ENCODE measurements around the gene MN1. TPM values are rescaled to one million over a fixed set of nuclear protein-coding genes. Genes with fewer than 3 reads are reported as not detected.

The MN1 gene
- total RNA-seq, 2 donors from 2014 or later, result 1.0 to 5.6 TPM

GRCh38 chr22:27754888-27755480 lies 46.6 kb downstream of the MN1 start:
- intact Hi-C loops (cut with DNase I), result no loop called here
- H3K36me3 ChIP-seq (replicated peaks in 1 of 2; ENCODE audit: insufficient read depth in 1 of 2, low read depth in 2 of 2), result no peaks in the 10 kb centered on the region
- no peaks in the 10 kb centered on the region for H3K9me3 ChIP-seq
- DNase-seq (no peak), ATAC-seq (no peak)
- H3K4me3 ChIP-seq, result no peak overlapping the region
- H3K4me1 ChIP-seq, result no peaks in the 10 kb centered on the region
- 71 to 75% methylated on average over 4 to 7 of the region's 8 CpGs for WGBS, 2 donors
- H3K27ac ChIP-seq, result no peak overlapping the region
- no peaks in the 10 kb centered on the region for H3K27me3 ChIP-seq
- TF ChIP-seq POLR2A (IDR thresholded peaks at IDR 0.05), result no peak

DNA sequence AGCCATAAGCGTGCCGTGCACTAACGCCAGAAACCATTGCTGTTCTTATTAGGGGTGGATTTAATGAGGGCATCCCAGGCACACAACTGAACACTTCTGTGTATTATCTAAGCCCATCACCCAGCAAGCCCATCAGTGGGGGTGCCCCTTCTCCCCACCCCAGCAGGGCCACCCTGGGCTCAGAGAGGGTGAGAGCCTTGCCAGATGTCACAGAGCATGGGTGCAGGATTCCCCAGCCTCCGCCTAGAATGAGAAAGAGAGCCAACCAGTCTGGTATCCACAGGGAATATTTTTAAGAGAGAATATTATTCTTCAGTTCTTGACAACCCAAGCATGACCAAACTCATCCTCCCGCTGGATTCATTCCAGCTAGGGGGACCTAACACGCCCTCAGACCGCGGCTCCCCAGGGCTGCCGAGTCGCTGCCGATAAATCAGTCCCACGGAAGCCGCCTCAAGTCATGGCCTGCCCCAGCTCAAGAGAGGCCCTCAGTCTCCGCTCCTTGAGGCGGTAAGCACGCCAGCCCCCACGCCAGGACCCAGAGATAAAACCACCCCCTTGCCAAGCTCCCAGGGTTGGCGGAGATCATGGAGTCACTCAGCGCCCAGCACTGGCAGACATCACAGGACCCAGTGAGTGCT lies 47.2 kb downstream of the MN1 start:
- 83% methylated on average over 3 to 17 of the region's 19 CpGs for WGBS, 2 donors
- H3K27me3 ChIP-seq, result no peaks in the 10 kb centered on the region
- ATAC-seq (no peak), DNase-seq (no peak)
- no peaks in the 10 kb centered on the region for H3K9me3 ChIP-seq
- H3K36me3 ChIP-seq (replicated peaks in 1 of 2; ENCODE audit: insufficient read depth in 1 of 2, low read depth in 2 of 2), result no peaks in the 10 kb centered on the region
- no peaks in the 10 kb centered on the region for H3K4me1 ChIP-seq
- H3K4me3 ChIP-seq, result no peak overlapping the region
- no peak overlapping the region for H3K27ac ChIP-seq
- TF ChIP-seq POLR2A (IDR thresholded peaks at IDR 0.05), result no peak
- TF ChIP-seq, protein P1, sequence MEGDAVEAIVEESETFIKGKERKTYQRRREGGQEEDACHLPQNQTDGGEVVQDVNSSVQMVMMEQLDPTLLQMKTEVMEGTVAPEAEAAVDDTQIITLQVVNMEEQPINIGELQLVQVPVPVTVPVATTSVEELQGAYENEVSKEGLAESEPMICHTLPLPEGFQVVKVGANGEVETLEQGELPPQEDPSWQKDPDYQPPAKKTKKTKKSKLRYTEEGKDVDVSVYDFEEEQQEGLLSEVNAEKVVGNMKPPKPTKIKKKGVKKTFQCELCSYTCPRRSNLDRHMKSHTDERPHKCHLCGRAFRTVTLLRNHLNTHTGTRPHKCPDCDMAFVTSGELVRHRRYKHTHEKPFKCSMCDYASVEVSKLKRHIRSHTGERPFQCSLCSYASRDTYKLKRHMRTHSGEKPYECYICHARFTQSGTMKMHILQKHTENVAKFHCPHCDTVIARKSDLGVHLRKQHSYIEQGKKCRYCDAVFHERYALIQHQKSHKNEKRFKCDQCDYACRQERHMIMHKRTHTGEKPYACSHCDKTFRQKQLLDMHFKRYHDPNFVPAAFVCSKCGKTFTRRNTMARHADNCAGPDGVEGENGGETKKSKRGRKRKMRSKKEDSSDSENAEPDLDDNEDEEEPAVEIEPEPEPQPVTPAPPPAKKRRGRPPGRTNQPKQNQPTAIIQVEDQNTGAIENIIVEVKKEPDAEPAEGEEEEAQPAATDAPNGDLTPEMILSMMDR (IDR thresholded peaks at IDR 0.05), result no peak
- intact Hi-C loops (cut with DNase I), result no loop called here

DNA sequence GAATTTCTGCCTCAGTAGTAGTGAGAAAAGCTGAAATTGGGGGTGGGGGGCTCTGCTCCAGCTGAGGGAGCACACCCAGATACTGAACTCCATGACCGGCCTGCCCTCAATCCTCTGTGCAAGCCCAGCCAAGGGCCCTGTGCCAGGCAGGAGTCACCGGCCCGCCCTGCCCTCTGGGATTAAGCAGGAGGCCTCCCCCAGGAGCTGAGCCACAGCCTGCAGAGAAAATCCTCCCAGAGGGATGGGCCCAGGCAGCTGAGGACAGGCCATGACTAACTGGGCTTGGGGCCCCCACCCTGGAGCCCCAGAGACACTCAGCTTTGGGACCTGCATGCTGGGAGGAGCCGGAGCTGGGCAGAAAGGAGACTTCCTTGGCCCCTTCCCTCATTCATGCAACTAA lies 48.8 kb downstream of the MN1 start:
- DNase-seq (no peak), ATAC-seq (no peak)
- Histone ChIP-seq H3K4me1 (no peaks in the 10 kb centered on the region), H3K9me3 (no peaks in the 10 kb centered on the region), H3K27ac (no peak overlapping the region), H3K4me3 (no peak overlapping the region), H3K36me3 (replicated peaks in 1 of 2; ENCODE audit: insufficient read depth in 1 of 2, low read depth in 2 of 2) (no peaks in the 10 kb centered on the region), H3K27me3 (no peaks in the 10 kb centered on the region)
- no peak for TF ChIP-seq POLR2A (IDR thresholded peaks at IDR 0.05)
- TF ChIP-seq, protein P1 (IDR thresholded peaks at IDR 0.05), result no peak
- intact Hi-C loops (cut with DNase I), result no loop called here
- WGBS, 2 donors, result 62 to 94% methylated on average over 4 of the region's 4 CpGs

DNA sequence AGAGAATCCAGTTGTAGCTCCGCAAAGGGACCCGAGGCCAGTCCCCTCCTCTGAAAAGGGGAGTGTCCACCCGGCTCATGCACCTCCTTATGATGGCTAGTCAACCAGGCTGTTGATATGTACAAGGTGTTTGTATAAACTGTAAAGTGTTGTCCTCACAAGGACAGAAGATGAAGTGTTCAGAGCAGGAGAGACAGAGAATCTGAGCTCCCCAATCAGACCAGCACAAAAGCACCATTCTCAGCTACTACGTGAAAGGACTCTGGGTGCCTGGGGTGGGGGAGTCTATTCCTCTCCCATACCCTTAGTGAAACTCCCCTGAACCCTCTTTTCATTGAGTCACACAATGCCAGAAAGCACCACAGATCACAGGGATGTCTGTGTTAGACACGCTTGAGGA lies 49.4 kb downstream of the MN1 start:
- Histone ChIP-seq H3K27me3 (no peaks in the 10 kb centered on the region), H3K4me3 (no peak overlapping the region), H3K27ac (no peak overlapping the region), H3K4me1 (no peaks in the 10 kb centered on the region), H3K36me3 (replicated peaks in 1 of 2; ENCODE audit: insufficient read depth in 1 of 2, low read depth in 2 of 2) (no peaks in the 10 kb centered on the region), H3K9me3 (no peaks in the 10 kb centered on the region)
- no peak for DNase-seq
- 83 to 90% methylated on average over 3 to 5 of the region's 5 CpGs for WGBS, 2 donors
- no peak for TF ChIP-seq POLR2A (IDR thresholded peaks at IDR 0.05)
- TF ChIP-seq, protein P1 (IDR thresholded peaks at IDR 0.05), result no peak
- intact Hi-C loops (cut with DNase I), result no loop called here
- ATAC-seq, result no peak

DNA sequence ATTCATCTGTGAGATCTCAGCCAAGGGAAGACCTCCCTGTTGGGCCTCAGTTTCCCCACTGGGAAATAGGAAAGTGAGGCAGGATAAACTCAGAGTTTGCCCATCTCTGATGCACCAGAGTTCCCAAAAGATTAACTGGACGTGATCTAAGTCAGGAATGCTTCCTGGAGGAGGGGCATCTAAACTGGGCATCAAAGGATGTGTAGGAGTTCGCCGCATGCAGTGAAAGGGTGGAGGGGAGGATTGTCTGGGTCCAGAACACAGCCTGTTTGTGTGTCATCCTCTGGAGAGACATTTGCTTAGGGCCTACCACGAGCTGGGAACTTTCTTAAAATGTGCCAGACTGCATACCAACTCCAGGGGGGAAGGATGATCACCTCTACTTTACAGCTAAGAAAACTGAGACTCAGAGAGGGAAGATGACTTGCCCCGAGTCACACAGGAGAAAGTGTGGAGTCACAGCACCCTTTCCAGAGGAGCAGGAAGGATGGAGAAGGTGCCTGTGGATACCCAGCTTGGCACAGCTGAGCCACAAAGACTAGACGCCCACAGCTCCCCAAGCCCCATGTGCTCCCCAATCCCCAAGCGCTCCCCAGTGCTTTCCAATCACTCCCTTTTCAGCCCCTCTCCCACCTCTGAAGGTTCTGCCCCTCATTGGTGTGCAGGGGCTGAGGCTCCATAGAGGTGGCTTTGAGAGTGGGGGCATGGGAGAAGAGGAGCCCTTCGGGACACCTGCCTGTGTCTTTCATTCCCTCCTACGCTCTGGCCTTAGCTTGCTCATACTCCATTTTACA lies 50.1 kb downstream of the MN1 start:
- ATAC-seq (no peak), DNase-seq (no peak)
- no peak overlapping the region for H3K27ac ChIP-seq
- no peaks in the 10 kb centered on the region for H3K36me3 ChIP-seq (replicated peaks in 1 of 2; ENCODE audit: insufficient read depth in 1 of 2, low read depth in 2 of 2)
- WGBS, 2 donors, result 76 to 79% methylated on average over 9 of the region's 9 CpGs
- H3K4me3 ChIP-seq, result no peak overlapping the region
- H3K9me3 ChIP-seq, result no peaks in the 10 kb centered on the region
- no peaks in the 10 kb centered on the region for H3K27me3 ChIP-seq
- no peaks in the 10 kb centered on the region for H3K4me1 ChIP-seq
- TF ChIP-seq POLR2A (IDR thresholded peaks at IDR 0.05), result no peak
- TF ChIP-seq, protein P1 (IDR thresholded peaks at IDR 0.05), result no peak
- intact Hi-C loops (cut with DNase I), result no loop called here
